OCI-LY1 (cell line): ENCODE data around the gene LRRN4.

Source experiments
- CTCF ChIP-seq: fragments of 200-600 bp; sonication (generic), shearing (Covaris generic); IDR thresholded peaks from 2 replicates; pipeline ENCODE4 v1.5.1; 2017; ENCODE audit warnings: mild to moderate bottlenecking, antibody characterized with exemption, low read length, moderate library complexity, mixed read lengths
- EZH2 ChIP-seq: fragments of 200-600 bp; sonication (generic), shearing (Covaris generic); IDR thresholded peaks from 2 replicates; pipeline ENCODE4 v1.8.0; 2017; ENCODE audit warnings: borderline replicate concordance, mixed run types, mild to moderate bottlenecking, antibody characterized with exemption, low read length, moderate library complexity, mixed read lengths

GRCh38 chr20:6055981-6056569 lies 2.2 kb upstream of the LRRN4 start:
- TF ChIP-seq CTCF (no peak), EZH2 (no peak)
